ENCODE data around the gene PARD3B. TPM values are rescaled to one million over a fixed set of nuclear protein-coding genes. Genes with fewer than 3 reads are reported as not detected.

PARD3B gene
- total RNA-seq, 1 experiment from 2014 or later, result 3.6 TPM

DNA sequence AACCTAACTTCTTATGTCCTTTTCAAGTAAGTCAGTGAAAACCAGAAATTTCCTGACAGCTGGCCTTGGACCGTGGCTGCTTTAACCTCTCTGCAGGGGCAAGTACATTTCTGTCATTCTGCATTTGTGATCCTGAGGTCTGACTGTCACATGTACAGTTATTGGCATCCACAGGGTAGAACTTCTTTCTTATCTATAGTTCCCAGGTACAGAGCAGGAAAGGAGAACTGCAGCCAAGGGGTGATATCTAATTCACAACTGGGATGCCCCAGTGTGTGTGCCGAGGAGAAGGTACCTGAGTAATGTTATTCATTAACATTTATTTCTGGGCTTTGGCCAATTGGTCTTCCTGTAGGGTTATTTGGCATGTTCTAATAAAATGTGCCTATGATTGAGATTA lies 468.9 kb downstream of the PARD3B start:
- ChIA-PET POLR2A (no interaction called here), CTCF (no interaction called here)
- TF ChIP-seq TCF7L2 (IDR thresholded peaks at IDR 0.05; ENCODE audit: low read depth, low read length) (no peak), SIN3A (IDR thresholded peaks at IDR 0.05; ENCODE audit: borderline replicate concordance, insufficient read depth, low read depth, low read length) (no peak)
- DNase-seq (ENCODE audit: low read depth, low spot score), result no peak
- ATAC-seq, result no peak
- no TSS peak for BruUV-seq (replicated peaks)
- Histone ChIP-seq H3K4me1 (ENCODE audit: control insufficient read depth, insufficient read depth, low read length) (no peaks in the 10 kb centered on the region), H3K36me3 (ENCODE audit: control insufficient read depth, insufficient read depth, low read length) (no peaks in the 10 kb centered on the region), H3K9me3 (ENCODE audit: control insufficient read depth, insufficient read depth, low read depth, low read length) (no peaks in the 10 kb centered on the region; the same call in 1 of the 2 replicates), H3K4me3 (ENCODE audit: low read depth in 2 of 2, low read length in 2 of 2) (no peak overlapping the region), H3K27me3 (ENCODE audit: control insufficient read depth, insufficient read depth, low read length) (no peaks in the 10 kb centered on the region), H3K27ac (ENCODE audit: low read length) (no peak overlapping the region)
- intact Hi-C loops (cut with micrococcal nuclease; ENCODE audit: unreplicated experiment), result no loop called here
- in situ Hi-C loops (cut with HindIII; ENCODE audit: low pct_unique_long_range_greater_than_20kb, low sequenced_read_pairs), result no loop called here

GRCh38 chr2:205017381-205017780 lies 472.1 kb downstream of the PARD3B start:
- intact Hi-C loops (cut with micrococcal nuclease; ENCODE audit: unreplicated experiment) (no loop called here), in situ Hi-C loops (cut with HindIII; ENCODE audit: low pct_unique_long_range_greater_than_20kb, low sequenced_read_pairs) (no loop called here)
- POLR2A ChIA-PET, result no interaction called here
- H3K27me3 ChIP-seq (ENCODE audit: control insufficient read depth, insufficient read depth, low read length), result no peaks in the 10 kb centered on the region
- CTCF ChIA-PET, result no interaction called here
- TF ChIP-seq CTCF (IDR thresholded peaks at IDR 0.05) (no peak), POLR2AphosphoS5 (IDR thresholded peaks at IDR 0.05; ENCODE audit: low read depth, low read length) (no peak), TCF7L2 (IDR thresholded peaks at IDR 0.05; ENCODE audit: low read depth, low read length) (no peak), REST (IDR thresholded peaks at IDR 0.05; ENCODE audit: insufficient read depth in 1 of 2, low read depth in 2 of 2, low read length in 1 of 2) (no peak), SIN3A (IDR thresholded peaks at IDR 0.05; ENCODE audit: borderline replicate concordance, insufficient read depth, low read depth, low read length) (no peak)
- H3K9me3 ChIP-seq (ENCODE audit: control insufficient read depth, insufficient read depth, low read depth, low read length), result peaks cover 6% of the 10 kb centered on the region; the same call in 1 of the 2 replicates
- ATAC-seq (no peak), DNase-seq (ENCODE audit: low read depth, low spot score) (no peak)
- no peak overlapping the region for H3K4me3 ChIP-seq (ENCODE audit: low read depth in 2 of 2, low read length in 2 of 2)
- no peaks in the 10 kb centered on the region for H3K36me3 ChIP-seq (ENCODE audit: control insufficient read depth, insufficient read depth, low read length)
- no peaks in the 10 kb centered on the region for H3K4me1 ChIP-seq (ENCODE audit: control insufficient read depth, insufficient read depth, low read length)
- peak overlapping the region; percentile 26; the same call in 1 of the 2 replicates for H3K27ac ChIP-seq (ENCODE audit: low read length)
- BruUV-seq (replicated peaks), result no TSS peak

DNA sequence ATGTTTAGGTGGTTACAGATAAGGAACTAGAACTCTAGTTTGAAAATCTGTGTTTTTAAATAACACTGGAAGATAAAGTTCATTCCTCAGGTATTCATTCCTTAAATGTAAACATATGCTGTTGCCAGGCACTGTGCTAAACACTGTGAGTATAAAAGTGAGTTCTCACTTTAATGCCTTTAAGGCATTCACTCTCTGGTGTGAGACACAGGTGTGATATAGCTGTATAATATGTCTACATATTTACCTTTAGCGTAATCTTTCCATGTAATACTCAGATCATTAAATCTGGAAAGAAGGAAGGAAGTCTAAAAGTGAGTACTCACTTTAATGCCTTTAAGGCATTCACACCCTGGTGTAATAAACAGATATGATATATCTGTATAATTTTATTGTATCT lies 472.6 kb downstream of the PARD3B start:
- no peak for ATAC-seq
- Histone ChIP-seq H3K4me3 (ENCODE audit: low read depth in 2 of 2, low read length in 2 of 2) (no peak overlapping the region), H3K36me3 (ENCODE audit: control insufficient read depth, insufficient read depth, low read length) (no peaks in the 10 kb centered on the region), H3K9me3 (ENCODE audit: control insufficient read depth, insufficient read depth, low read depth, low read length) (peaks cover 6% of the 10 kb centered on the region; the same call in 1 of the 2 replicates), H3K27me3 (ENCODE audit: control insufficient read depth, insufficient read depth, low read length) (no peaks in the 10 kb centered on the region), H3K27ac (ENCODE audit: low read length) (peak overlapping the region; percentile 26; the same call in 1 of the 2 replicates), H3K4me1 (ENCODE audit: control insufficient read depth, insufficient read depth, low read length) (peaks cover 3% of the 10 kb centered on the region; the same call in 1 of the 2 replicates)
- intact Hi-C loops (cut with micrococcal nuclease; ENCODE audit: unreplicated experiment) (no loop called here), in situ Hi-C loops (cut with HindIII; ENCODE audit: low pct_unique_long_range_greater_than_20kb, low sequenced_read_pairs) (no loop called here)
- POLR2A ChIA-PET, result no interaction called here
- BruUV-seq (replicated peaks), result no TSS peak
- TF ChIP-seq SIN3A (IDR thresholded peaks at IDR 0.05; ENCODE audit: borderline replicate concordance, insufficient read depth, low read depth, low read length) (no peak), CTCF (IDR thresholded peaks at IDR 0.05) (no peak), TCF7L2 (IDR thresholded peaks at IDR 0.05; ENCODE audit: low read depth, low read length) (no peak), POLR2AphosphoS5 (IDR thresholded peaks at IDR 0.05; ENCODE audit: low read depth, low read length) (no peak), REST (IDR thresholded peaks at IDR 0.05; ENCODE audit: insufficient read depth in 1 of 2, low read depth in 2 of 2, low read length in 1 of 2) (no peak)
- CTCF ChIA-PET, result no interaction called here
- no peak for DNase-seq (ENCODE audit: low read depth, low spot score)

Data from Panc1 (cell line).